GM21825 (cell line): ENCODE data around the gene POU4F3.

Experiments
- ATAC-seq: cut with Tn5 transposase; IDR thresholded peaks from one replicate; pipeline ENCODE4 v1.9.1; 2021; ENCODE audit warnings: mild to moderate bottlenecking, moderate library complexity; ENCODE audit not compliant: unreplicated experiment

Gene POU4F3

DNA sequence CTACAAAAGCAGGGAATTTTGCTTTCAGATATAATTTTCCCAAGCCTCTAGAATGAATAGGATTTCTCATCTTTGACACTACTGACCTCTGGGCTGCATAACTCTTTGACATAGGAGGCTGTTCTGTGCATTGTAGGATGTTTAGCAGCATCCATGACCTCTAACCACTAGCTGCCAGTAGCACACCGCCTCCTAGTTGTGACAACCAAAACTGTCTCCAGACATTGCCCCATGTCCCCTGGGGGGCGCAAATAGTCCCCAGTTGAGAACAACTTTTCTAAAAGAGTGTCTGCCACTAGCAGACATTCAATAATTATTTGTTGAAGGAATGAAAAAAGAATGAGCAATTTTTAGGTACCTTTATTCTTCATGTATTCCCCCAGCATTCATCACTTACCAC, 51.8 kb downstream of the POU4F3 start:
- no peak for ATAC-seq
